HCT116 (cell line): ENCODE measurements around the gene ZNF619.

Experiments
- CTCF ChIP-seq, 3 experiments: fragments of 200-600 bp in 1 of 3; sonication (generic) in 1 of 3; IDR thresholded peaks in 2 of 3; conservative IDR thresholded peaks in 1 of 3; 2 replicates each; pipeline ENCODE4 v1.5.1; 2012 to 2017; ENCODE audit warnings: low read depth in 2 of 3, low read length in 2 of 3, antibody characterized with exemption in 1 of 3, borderline replicate concordance in 1 of 3, control low read depth in 1 of 3, mild to moderate bottlenecking in 1 of 3, mixed read lengths in 1 of 3, mixed run types in 1 of 3, moderate library complexity in 1 of 3; ENCODE audit not compliant: insufficient read depth in 1 of 3
- MAX ChIP-seq: IDR thresholded peaks from 2 replicates; pipeline ENCODE4 v1.6.1; 2012
- POLR2A ChIP-seq: IDR thresholded peaks from 2 replicates; pipeline ENCODE4 v1.7.0; 2011; ENCODE audit warnings: borderline replicate concordance; ENCODE audit not compliant: insufficient read depth, insufficient read length; ENCODE audit errors: extremely low read depth
- POLR2AphosphoS5 ChIP-seq: IDR thresholded peaks from 2 replicates; pipeline ENCODE4 v1.6.1; 2011; ENCODE audit warnings: mild to moderate bottlenecking, low read depth, low read length, moderate library complexity
- REST ChIP-seq: IDR thresholded peaks from 2 replicates; pipeline ENCODE4 v1.6.1; 2012; ENCODE audit warnings: low read depth
- TCF7L2 ChIP-seq: IDR thresholded peaks from 2 replicates; pipeline ENCODE4 v1.7.0; 2011; ENCODE audit warnings: borderline replicate concordance, inconsistent platforms; ENCODE audit not compliant: insufficient read depth, insufficient read length; ENCODE audit errors: extremely low read depth
- YY1 ChIP-seq: IDR thresholded peaks from 2 replicates; pipeline ENCODE4 v1.6.1; 2011; ENCODE audit warnings: low read length, low read depth, moderate library complexity, mild to moderate bottlenecking; ENCODE audit not compliant: insufficient replicate concordance; ENCODE audit errors: extremely low read depth
- ZBTB33 ChIP-seq: IDR thresholded peaks from 2 replicates; pipeline ENCODE4 v1.6.1; 2011; ENCODE audit warnings: mild to moderate bottlenecking, low read length, moderate library complexity; ENCODE audit not compliant: insufficient replicate concordance; ENCODE audit errors: extremely low read depth
- ZNF274 ChIP-seq: fragments of 200-500 bp; sonication (Bioruptor generic); IDR thresholded peaks from 2 replicates; pipeline ENCODE4 v1.6.1; 2014; ENCODE audit warnings: mild to moderate bottlenecking, low read depth, low read length, inconsistent platforms

- TF ChIP-seq CTCF (IDR thresholded peaks at IDR 0.05 in 2 of 3, conservative IDR thresholded peaks at IDR 0.05 in 1 of 3; ENCODE audit: borderline replicate concordance in 1 of 3, insufficient read depth in 1 of 3, low read depth in 2 of 3, low read length in 2 of 3) = no peak
- TF ChIP-seq TCF7L2 = no peak
- TF ChIP-seq MAX = no peak
- TF ChIP-seq POLR2AphosphoS5 = no peak
- no peak for TF ChIP-seq ZNF274
- no peak for TF ChIP-seq ZBTB33
- no peak for TF ChIP-seq REST
- TF ChIP-seq YY1 = no peak
- TF ChIP-seq POLR2A = no peak
Observed at GRCh38 chr3:40499952-40500351, 23.0 kb downstream of the ZNF619 start.
